ENCODE results near the gene RUVBL1. TPM values are rescaled to one million over a fixed set of nuclear protein-coding genes. Genes with fewer than 3 reads are reported as not detected.

The RUVBL1 gene
- total RNA-seq, 1 experiment from 2014 or later, result 94.9 TPM

DNA sequence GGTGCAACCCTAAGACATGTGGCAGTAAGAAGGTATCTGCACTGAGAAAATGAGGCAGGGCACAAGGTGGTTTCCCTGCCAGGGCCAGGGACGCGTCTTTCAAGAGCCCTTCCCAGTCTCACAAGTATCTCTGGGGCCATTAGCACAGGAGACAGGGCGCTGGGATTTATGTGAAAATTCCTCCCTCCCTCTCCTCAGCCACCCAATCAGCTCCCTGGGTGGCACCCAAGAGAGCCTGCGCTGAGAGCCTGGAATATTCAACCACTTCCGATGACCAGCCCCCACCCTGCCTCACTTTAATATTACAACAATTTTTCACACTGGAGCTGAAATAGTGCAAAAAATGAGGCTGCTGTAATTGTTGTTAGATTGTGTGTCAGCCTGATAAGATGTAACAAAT lies 45.3 kb downstream of the RUVBL1 start:
- peaks cover 4% of the 10 kb centered on the region; the same call in 1 of the 2 replicates for H4K20me1 ChIP-seq (ENCODE audit: low read length)
- H3K9ac ChIP-seq (ENCODE audit: low read length), result no peak overlapping the region
- H3K27me3 ChIP-seq (ENCODE audit: low read length), result no peaks in the 10 kb centered on the region
- peaks cover 8% of the 10 kb centered on the region; the same call in 1 of the 2 replicates for H3K36me3 ChIP-seq (ENCODE audit: low read depth, low read length)
- DNase-seq (no peak), ATAC-seq (no peak)
- no peaks in the 10 kb centered on the region for H3K9me2 ChIP-seq (replicated peaks; ENCODE audit: low read length)
- intact Hi-C loops (cut with micrococcal nuclease), result loop anchor here (10.0 kb wide), 1 partner anchor 56 kb away; no protein-coding TSS in a partner anchor
- ChIA-PET CTCF (no interaction called here), POLR2A (ENCODE audit: unreplicated experiment) (no interaction called here)
- H3F3A ChIP-seq (ENCODE audit: low read length, unreplicated experiment), result peaks cover 6% of the 10 kb centered on the region
- H3K9me3 ChIP-seq (ENCODE audit: low read length), result no peaks in the 10 kb centered on the region
- no peaks in the 10 kb centered on the region for H3K79me2 ChIP-seq (ENCODE audit: low read length)
- H3K4me3 ChIP-seq (ENCODE audit: low read length), result no peak overlapping the region
- peaks cover 23% of the 10 kb centered on the region for H3K4me1 ChIP-seq (ENCODE audit: insufficient read depth, low read length)
- BruUV-seq (replicated peaks), result no TSS peak
- H3K4me2 ChIP-seq (ENCODE audit: low read length), result no peak overlapping the region
- H3K27ac ChIP-seq (ENCODE audit: low read length), result no peak overlapping the region
- no peak for TF ChIP-seq EZH2phosphoT487 (IDR thresholded peaks at IDR 0.05; ENCODE audit: borderline replicate concordance, low read length)
- no peak for TF ChIP-seq EZH2 (IDR thresholded peaks at IDR 0.05; ENCODE audit: low read length, unreplicated experiment)
- TF ChIP-seq, protein P1, sequence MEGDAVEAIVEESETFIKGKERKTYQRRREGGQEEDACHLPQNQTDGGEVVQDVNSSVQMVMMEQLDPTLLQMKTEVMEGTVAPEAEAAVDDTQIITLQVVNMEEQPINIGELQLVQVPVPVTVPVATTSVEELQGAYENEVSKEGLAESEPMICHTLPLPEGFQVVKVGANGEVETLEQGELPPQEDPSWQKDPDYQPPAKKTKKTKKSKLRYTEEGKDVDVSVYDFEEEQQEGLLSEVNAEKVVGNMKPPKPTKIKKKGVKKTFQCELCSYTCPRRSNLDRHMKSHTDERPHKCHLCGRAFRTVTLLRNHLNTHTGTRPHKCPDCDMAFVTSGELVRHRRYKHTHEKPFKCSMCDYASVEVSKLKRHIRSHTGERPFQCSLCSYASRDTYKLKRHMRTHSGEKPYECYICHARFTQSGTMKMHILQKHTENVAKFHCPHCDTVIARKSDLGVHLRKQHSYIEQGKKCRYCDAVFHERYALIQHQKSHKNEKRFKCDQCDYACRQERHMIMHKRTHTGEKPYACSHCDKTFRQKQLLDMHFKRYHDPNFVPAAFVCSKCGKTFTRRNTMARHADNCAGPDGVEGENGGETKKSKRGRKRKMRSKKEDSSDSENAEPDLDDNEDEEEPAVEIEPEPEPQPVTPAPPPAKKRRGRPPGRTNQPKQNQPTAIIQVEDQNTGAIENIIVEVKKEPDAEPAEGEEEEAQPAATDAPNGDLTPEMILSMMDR (conservative IDR thresholded peaks at IDR 0.05; ENCODE audit: low read depth, low read length), result no peak
- no peak overlapping the region for H2AFZ ChIP-seq (ENCODE audit: low read length)

DNA sequence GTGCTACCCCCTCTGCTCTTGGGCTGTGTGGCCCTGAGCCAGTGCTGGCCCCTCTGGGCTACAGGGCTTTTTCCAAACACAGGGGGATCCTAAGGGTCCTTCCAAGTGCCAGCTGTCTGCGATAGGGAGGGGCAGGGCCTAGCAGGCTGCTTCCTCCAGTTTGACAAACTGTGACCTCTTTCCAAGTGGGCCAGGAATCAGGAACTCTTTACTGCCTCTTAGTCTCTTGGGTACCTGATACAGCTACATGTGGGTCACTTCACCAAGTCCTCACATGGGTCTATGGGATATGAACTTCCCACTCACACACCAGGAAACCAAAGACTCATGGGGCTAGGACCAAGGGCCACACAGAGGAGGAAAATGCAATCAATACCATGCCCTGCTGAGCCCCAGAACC lies 45.9 kb downstream of the RUVBL1 start:
- Histone ChIP-seq H3K9me2 (replicated peaks; ENCODE audit: low read length) (no peaks in the 10 kb centered on the region), H3K4me1 (ENCODE audit: insufficient read depth, low read length) (peaks cover 26% of the 10 kb centered on the region), H3K9ac (ENCODE audit: low read length) (no peak overlapping the region), H3K27me3 (ENCODE audit: low read length) (no peaks in the 10 kb centered on the region), H3K4me3 (ENCODE audit: low read length) (no peak overlapping the region), H3K27ac (ENCODE audit: low read length) (no peak overlapping the region), H3K4me2 (ENCODE audit: low read length) (no peak overlapping the region), H3K36me3 (ENCODE audit: low read depth, low read length) (peaks cover 8% of the 10 kb centered on the region; the same call in 1 of the 2 replicates), H3K79me2 (ENCODE audit: low read length) (no peaks in the 10 kb centered on the region), H2AFZ (ENCODE audit: low read length) (no peak overlapping the region), H4K20me1 (ENCODE audit: low read length) (peaks cover 7% of the 10 kb centered on the region; the same call in 1 of the 2 replicates), H3F3A (ENCODE audit: low read length, unreplicated experiment) (peaks cover 8% of the 10 kb centered on the region), H3K9me3 (ENCODE audit: low read length) (no peaks in the 10 kb centered on the region)
- DNase-seq (no peak), ATAC-seq (no peak)
- no TSS peak for BruUV-seq (replicated peaks)
- TF ChIP-seq EZH2phosphoT487 (IDR thresholded peaks at IDR 0.05; ENCODE audit: borderline replicate concordance, low read length) (no peak), EZH2 (IDR thresholded peaks at IDR 0.05; ENCODE audit: low read length, unreplicated experiment) (no peak)
- TF ChIP-seq, protein P1 (conservative IDR thresholded peaks at IDR 0.05; ENCODE audit: low read depth, low read length), result no peak
- ChIA-PET CTCF (no interaction called here), POLR2A (ENCODE audit: unreplicated experiment) (no interaction called here)
- intact Hi-C loops (cut with micrococcal nuclease), result loop anchor here (10.0 kb wide), 1 partner anchor 57 kb away; no protein-coding TSS in a partner anchor

DNA sequence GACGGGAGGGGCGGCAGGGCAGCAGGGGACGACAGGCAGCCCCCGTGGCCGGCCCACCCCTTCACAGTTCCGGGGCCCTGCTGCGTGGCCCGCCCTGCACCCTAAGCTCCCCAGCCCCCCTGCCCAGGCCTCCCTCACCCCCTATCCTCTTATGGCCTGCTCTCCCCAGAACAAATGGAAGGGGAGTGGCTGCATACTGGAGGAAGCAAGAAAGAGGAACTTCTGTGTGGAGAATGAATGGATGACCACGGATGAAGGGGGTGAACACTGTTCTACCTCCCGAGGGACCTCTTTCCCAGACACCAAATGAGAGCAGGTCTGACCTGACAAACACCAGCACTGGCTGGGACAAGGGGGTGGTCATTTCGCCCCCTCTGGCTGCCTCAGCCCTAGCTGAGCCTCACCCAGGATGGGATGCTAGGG lies 46.4 kb downstream of the RUVBL1 start:
- H3K9ac ChIP-seq (ENCODE audit: low read length), result no peak overlapping the region
- no peak overlapping the region for H3K4me2 ChIP-seq (ENCODE audit: low read length)
- intact Hi-C loops (cut with micrococcal nuclease), result loop anchor here (10.0 kb wide), 1 partner anchor 58 kb away; no protein-coding TSS in a partner anchor
- no peaks in the 10 kb centered on the region for H3K27me3 ChIP-seq (ENCODE audit: low read length)
- no peaks in the 10 kb centered on the region for H3K79me2 ChIP-seq (ENCODE audit: low read length)
- no peak overlapping the region for H3K27ac ChIP-seq (ENCODE audit: low read length)
- ChIA-PET CTCF (no interaction called here), POLR2A (ENCODE audit: unreplicated experiment) (no interaction called here)
- DNase-seq, result no peak
- TF ChIP-seq EZH2 (IDR thresholded peaks at IDR 0.05; ENCODE audit: low read length, unreplicated experiment), result no peak
- TF ChIP-seq, protein P1 (conservative IDR thresholded peaks at IDR 0.05; ENCODE audit: low read depth, low read length), result no peak
- TF ChIP-seq EZH2phosphoT487 (IDR thresholded peaks at IDR 0.05; ENCODE audit: borderline replicate concordance, low read length), result no peak
- H4K20me1 ChIP-seq (ENCODE audit: low read length), result peaks cover 7% of the 10 kb centered on the region; the same call in 1 of the 2 replicates
- peaks cover 10% of the 10 kb centered on the region; the same call in 1 of the 2 replicates for H3K36me3 ChIP-seq (ENCODE audit: low read depth, low read length)
- H3F3A ChIP-seq (ENCODE audit: low read length, unreplicated experiment), result peaks cover 8% of the 10 kb centered on the region
- no TSS peak for BruUV-seq (replicated peaks)
- H3K4me1 ChIP-seq (ENCODE audit: insufficient read depth, low read length), result peaks cover 26% of the 10 kb centered on the region
- H2AFZ ChIP-seq (ENCODE audit: low read length), result no peak overlapping the region
- ATAC-seq, result no peak
- no peaks in the 10 kb centered on the region for H3K9me3 ChIP-seq (ENCODE audit: low read length)
- H3K9me2 ChIP-seq (replicated peaks; ENCODE audit: low read length), result no peaks in the 10 kb centered on the region
- no peak overlapping the region for H3K4me3 ChIP-seq (ENCODE audit: low read length)

All from PC-3 (cell line).